Measurements from ENCODE around the gene COL8A1.

GRCh38 chr3:99704417-99704816 lies 66.0 kb downstream of the COL8A1 start:
- no peak for TF ChIP-seq TAF1 (IDR thresholded peaks at IDR 0.05; ENCODE audit: low read depth)
- TF ChIP-seq RAD21 (IDR thresholded peaks at IDR 0.05; ENCODE audit: low read depth), result no peak
- TF ChIP-seq CEBPB (IDR thresholded peaks at IDR 0.05), result no peak
- TF ChIP-seq EP300 (IDR thresholded peaks at IDR 0.05; ENCODE audit: borderline replicate concordance), result no peak
- TF ChIP-seq USF1 (IDR thresholded peaks at IDR 0.05), result no peak
- TF ChIP-seq ZBTB7A (IDR thresholded peaks at IDR 0.05; ENCODE audit: low read depth), result no peak
- no peak for TF ChIP-seq REST (IDR thresholded peaks at IDR 0.05; ENCODE audit: low read depth)
- no peak for TF ChIP-seq YY1 (IDR thresholded peaks at IDR 0.05; ENCODE audit: low read depth)
- no peak for TF ChIP-seq CREB1 (IDR thresholded peaks at IDR 0.05; ENCODE audit: low read depth)
- no peak for TF ChIP-seq EGR1 (IDR thresholded peaks at IDR 0.05)
- no peak for TF ChIP-seq MAX (IDR thresholded peaks at IDR 0.05)
- TF ChIP-seq TCF12 (IDR thresholded peaks at IDR 0.05; ENCODE audit: low read depth), result no peak
- no peak for TF ChIP-seq TEAD4 (IDR thresholded peaks at IDR 0.05)
- TF ChIP-seq FOXM1 (IDR thresholded peaks at IDR 0.05; ENCODE audit: borderline replicate concordance, low read depth), result no peak
